SW 1271 (cell line): ENCODE data around the gene NAA80.

Experiments
- DNase-seq, 2 experiments: peaks; one replicate each; lab custom pipeline; 2025; lab: John Stamatoyannopoulos, UW

NAA80 gene

DNA sequence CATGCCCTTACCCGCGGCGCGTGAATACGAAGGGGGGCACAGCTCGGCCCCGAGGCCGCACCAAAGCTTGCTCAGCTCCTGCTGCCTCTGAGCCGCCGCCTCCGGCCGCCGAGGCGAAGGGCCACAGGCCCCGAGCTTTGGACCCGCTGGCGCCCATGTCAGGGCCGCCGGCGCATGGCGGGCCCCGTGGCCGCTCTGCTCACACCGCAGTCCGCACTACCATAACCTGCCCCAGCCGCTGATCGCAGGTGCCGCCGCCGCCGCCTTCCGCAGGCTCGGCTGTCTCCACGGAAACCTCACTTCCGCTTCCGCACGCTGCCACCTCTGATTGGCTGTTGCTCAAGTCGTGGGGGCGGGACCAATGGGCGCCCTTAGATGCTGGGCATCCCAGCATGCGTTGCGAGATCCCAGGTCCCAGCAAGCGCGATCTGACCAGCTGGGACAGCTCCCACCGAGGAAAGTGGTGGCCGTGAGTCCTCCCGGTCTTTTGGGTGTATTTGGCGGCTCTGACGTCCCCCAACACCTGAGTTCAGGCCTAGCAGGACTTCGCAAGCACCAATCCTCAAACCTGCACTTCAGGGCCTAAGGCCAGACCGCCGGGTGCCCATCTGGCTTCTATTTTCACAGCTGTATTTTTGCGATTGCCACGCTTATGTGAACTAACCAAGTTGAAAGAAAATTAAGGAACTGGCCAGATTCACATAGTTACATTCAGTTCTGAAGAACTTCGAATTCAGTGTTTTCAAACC is 28.9 kb upstream of the NAA80 start, which contains the start of gene TUSC2:
Gene TUSC2, minus strand, starts transcription at position 281 of the 749 bp plus-strand sequence. Its CDS starts 124 bp downstream, at position 157.
- peak; percentile 74 to 89 for DNase-seq

DNA sequence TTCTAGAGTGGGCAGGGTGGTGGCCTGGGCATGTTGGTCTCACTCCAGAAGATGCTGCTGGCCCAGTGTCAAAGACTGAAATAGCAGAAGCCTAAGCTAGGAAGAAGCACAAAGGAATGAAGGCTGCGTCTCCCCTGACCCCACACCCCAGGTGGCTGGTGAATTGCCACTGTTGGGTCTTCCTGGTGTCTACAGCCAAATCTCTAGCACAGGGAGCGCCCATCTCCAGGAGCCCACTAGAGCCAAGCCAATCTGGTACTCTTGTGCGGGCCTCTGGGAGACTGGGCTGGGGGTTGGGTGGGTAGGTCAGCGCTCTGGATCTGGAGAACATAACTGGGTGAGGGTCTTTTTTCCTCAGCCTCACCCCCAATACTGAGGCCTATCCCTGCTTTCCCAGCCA is 27.9 kb upstream of the NAA80 start:
- DNase-seq = no peak

DNA sequence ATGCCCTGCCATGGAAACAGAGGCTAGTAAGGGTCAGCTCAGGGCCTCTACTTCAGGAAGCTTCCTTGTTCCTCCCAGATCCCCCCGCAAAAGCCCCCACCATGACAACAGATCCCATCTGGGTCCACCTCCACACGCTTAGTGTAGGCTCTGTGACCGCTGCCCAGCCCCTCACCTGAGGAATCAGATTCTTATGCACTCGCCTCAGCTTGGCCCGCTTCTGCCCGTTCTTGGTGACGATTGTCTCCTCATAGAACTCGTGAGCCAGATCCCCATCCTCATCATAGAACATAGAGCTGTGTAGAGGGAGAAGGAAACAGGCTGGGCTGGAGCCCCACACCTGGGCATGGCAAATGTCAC is 27.0 kb upstream of the NAA80 start:
- DNase-seq = no peak

DNA sequence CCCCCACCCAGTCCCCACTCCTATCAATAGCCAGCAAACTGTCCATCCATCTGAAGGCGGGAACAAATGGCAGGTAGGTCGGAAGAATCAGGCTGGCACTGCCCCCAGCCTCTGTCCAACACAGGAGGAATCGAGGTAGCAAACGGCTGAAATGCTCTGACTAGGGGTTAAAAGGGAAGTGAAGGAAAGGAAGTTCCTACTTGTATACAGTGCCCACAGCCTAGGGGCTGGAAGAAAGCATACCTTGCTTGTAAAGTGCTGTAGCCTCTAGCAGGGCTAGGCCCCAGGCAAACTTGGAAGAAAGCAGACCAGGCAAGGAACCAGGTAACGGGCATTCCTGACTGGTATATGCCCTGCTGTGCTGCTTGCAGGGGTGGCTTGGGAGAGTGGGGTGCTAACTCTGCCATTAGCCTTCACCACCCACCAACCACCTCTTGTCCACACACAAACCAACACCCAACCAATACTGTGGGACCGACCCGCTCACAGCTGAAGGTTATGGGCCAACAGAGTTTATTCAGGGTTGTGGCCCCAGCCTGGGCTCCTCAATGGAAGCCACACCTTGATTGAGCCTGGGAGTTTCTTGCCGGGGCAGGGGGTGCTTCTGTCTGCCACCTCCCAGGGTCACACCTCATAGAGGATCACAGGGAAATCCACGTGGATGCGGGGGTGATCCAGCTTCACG is 26.4 kb upstream of the NAA80 start:
- DNase-seq = no peak

DNA sequence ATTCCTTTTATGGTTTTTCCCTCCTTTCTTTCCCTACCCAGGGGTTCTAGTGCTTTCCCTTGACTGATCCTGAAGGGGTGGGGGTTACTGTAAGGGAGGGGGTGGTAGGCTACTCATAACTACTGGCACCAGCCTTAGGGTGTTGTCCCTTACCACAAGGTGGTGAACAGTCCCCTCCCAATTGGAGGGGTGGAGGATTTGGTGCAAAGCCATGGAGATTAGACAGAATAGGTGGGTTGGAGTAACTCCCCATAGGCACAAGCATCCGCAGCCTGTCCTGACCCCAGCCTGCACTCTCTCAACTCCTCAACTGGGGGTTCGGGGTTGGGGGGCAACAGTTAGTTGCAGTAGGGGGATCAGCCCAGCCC is 25.9 kb upstream of the NAA80 start:
- no peak for DNase-seq

DNA sequence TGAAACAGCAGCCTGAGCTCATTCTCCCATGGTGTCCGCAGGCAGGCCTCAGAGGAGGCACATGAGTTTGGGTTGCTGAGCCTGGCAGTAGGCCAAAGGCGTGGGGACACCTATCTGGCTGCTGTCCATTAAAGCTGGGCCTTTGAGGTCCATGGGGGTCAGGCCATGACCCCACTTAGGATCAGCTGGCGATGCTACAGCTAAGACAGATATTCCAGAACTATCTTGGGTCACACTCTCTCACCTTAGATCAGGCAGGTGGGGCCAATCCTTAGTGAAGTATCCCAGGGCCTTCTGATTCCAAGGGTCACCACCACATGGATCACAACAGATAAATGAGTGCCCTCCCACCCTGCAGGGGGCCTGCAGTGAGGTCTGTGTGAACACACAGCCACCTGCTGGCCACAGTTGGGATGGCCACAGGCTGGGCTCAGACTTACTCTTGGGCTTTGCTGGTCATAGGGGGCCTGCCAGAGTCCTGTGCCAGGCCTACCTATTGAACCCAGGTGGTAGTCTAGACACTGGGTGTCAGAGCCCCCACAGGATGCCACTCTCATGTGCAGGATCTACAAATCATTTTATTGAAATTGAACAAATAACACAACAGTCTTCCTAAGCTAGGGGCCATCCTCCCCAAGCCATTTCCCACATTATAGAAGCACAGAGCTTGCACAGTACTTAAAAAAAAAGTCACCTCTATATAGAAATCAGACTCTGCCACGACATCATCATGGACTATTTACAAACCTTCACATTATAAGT is 25.3 kb upstream of the NAA80 start:
- peak; percentile 13 to 63 for DNase-seq

DNA sequence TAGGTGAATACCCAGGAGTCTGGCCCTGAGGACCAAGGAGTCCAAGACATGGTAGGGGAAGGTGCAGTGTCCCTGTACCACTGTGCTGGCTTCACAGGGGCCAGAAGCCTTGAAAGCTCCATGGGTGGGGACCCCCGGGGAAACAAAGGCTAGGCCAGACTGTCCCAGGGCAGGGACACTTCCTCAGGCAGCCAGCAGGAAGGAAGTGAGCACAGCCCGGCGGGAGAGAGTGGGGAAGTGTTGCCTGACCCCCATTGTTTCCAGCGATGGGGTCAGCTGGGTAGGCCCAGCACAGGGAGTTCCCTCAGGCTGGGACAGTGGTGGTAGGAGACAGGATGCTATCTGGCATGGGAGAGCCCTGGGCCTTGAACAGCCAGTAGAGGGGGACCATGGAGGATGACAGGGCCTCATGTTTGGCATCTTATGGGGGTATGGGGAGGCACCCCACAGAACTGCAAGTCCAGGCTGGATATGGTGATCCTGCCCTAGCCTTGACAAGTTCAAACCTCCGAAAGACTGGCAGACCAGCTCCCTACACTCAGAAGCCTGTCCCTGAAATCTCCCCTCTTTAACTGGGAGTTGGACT is 24.5 kb upstream of the NAA80 start:
- no peak for DNase-seq

DNA sequence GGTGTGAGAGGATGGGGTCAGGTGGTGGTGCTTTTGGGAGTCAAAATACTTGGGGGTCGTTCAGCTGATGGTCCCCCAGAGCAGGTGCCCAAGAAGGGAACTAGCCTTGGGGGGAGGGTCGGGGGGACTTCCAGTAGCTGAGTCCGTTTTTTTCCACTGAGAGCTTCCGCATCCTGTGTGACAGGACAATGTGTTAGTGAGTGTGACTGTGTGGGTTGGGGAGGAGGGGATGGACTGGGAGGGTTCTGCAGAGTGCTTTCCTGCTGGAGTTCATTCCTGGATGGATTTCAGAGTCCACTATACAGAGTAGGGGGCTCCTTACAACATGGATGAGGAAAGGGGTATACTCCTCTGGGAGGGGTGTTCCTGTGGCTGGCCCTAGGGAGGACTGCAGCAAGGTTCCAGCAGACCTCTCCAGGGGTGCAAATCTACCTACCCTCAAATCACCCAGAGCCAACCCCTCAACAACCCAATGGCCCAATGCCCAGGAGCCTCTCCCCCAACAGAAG is 23.9 kb upstream of the NAA80 start:
- no peak for DNase-seq

DNA sequence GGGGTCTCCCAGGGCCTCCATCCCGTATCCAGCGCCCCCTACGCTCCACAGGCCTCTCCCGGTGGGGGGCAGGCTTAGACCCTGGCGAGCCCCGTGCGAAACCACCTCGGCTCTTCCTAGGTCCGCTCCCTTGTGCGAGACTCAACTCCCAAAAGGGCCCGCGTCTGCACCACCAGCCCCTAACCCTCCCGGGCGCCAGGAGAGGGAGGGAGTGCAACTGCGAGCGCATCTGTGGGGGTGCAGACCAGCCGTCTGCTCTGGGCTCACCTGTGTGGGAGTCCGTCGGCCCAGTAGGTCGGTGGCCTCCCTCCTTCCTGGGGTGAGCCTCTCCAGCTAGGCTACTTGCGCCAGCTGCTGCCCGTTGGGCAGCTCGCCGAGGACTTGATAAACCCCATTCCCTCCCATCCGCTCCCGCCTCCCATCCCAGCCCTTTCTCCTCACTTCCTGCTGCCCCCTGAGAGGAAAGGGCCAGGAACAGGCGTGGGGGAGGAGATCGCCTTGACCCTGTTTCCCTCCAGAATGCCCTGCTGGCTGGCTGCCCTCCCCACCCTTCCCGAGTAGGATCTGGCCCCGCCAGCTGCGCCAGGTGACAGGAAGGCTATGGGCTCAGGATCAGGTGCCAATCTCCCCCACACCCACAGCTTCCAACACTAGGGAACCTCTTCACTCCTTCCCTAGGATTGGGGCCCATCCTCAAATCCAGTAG is 23.3 kb upstream of the NAA80 start, which contains the start of gene HYAL2:
Gene HYAL2, minus strand, starts transcription at position 360 of the 706 bp plus-strand sequence. CDS start 2,256 bp downstream, outside the sequence.
- no peak for DNase-seq

DNA sequence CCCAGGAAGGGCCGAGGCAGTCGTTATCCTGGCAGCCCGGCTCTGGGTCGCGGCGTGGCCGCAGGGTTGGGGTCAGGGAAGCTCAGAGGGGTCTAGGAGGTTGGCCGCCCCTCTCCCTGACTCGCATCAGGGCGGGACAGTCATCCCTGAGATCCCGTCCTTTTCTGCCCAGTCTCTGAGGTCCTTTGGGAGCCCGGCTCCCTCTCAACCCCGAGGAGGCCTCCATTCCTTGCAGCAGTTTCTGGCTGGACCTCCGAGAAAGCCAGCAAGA is 22.8 kb upstream of the NAA80 start:
- DNase-seq = no peak

DNA sequence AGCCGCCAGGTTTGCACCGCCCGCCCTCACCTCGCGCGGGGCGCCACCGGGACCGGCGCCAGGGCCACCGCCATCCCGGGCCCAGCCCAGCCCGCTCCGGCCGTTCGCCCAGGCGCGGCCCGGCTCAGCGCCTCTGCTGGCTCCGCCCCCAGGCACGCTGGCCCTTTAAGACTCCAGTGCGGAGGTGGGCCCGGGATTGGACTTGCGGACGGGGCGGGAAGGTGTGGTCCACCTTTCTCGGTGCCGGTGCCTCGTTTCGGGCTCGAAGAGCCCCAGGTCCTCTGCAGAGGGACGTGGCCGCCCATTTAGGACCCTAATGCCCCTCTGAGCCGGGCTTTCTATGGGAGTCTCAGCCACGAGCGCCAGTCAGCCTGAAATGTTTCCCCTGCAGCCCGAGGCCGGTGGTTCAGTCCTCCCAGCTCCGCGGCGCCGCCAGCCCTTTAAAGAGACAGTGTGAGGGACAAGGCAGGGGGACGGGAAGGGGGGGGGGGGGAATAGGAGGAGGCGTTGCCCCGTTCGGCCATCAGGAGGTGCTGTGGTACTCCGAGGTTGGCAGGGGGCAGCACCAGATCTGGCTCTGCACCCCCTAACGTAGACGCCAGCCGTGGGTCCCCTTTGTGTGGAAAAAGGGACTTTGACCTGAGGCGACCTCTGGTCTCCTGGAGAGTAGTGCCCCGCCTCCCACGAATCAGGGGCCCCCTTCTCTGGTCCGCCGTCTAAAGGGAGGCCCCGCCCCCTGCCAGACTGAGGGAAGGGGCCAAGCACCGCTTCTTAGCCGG is 22.3 kb upstream of the NAA80 start:
- peak; percentile 22 to 81 for DNase-seq

DNA sequence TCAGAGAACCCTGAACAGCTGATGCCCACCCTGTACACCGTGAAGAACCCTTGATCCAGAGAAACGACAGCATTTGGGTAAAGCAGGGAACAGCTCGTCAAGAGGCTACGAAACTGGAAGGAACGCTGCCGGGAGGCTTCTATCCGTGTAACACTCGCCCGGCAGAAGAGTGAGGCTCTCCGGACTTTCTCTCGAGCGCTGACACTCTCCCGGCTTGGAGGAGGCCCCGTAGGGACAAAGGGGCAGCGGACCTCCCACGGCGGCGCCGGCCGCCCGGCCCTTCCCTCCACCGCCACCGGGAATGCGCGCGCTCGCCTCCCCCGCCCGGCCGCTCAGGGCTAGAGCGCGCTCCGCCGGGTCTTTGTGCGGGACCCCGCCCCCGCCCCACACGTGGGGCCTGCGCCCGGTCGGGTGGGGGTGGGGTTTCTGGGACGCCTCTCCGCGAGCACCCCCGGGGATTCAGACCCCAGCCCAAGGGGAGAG is 21.7 kb upstream of the NAA80 start:
- peak in 1 of 2 experiments; percentile 43 for DNase-seq

DNA sequence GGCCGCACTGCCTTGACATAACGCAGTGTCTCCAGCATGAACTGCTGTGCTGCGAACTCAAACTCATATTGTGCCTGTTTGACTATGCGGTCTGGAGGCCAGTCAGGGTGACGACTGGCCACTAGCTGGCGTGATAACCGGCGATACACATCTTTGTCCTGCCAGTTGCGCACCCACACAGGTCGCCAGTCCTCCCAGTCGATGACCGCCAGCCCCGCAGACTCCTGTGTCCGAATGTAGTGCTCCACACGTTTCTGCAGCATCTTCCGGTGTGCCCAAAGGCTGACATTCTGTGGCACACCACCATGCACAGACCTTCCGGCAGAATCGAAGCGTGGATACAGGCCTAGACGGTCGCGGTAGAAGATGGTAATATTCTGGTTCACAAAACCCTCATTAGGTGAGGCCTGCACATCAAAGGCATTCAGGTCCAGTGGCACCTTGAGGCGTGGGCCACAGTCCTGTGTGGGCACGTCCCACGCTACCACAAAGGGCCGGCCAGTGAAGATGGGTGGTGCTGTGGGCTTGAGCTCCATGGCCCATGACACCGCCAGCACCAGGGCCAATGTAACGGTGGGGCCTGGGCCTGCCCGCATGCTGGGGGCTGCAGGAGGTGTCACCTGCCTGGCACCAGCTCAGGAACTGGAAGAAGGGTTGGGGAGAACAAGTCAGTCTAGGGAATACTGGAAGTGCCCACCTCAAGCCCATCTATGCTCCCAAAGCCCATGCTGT is 20.9 kb upstream of the NAA80 start:
- DNase-seq = no peak

DNA sequence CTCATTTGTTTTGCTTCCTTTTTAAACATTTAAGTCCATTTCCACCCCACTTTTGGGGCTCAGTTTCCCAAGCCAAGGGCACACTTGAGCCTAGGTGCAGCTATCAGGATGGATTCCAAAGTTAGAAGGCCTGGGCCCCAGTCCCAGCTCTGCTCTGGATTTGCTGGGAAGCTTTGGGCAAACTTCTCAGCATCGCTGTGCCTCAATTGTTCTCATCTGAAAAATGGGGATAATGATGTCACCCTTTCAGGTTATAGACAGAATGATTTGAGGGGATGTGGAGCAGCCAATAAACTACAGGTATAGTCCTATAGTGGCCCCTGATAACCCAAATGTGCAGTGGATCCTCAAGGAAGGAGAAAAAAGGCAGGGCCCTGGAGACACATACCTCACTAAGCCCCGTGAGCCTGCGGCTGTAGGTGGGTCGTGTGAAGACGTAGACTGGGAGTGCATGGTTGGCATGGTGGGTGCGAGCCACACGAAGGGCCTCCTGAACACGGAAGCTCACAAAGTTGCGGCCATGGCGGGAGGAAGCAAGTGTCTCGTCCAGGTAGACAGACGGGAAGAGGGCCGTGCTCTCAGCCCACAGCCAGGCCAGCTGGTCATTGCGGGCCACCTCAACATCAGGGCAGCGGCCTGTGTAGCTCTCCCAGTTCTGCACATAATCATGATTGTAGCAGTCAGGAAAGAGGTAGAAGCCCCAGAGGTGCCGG is 20.1 kb upstream of the NAA80 start:
- DNase-seq = no peak

DNA sequence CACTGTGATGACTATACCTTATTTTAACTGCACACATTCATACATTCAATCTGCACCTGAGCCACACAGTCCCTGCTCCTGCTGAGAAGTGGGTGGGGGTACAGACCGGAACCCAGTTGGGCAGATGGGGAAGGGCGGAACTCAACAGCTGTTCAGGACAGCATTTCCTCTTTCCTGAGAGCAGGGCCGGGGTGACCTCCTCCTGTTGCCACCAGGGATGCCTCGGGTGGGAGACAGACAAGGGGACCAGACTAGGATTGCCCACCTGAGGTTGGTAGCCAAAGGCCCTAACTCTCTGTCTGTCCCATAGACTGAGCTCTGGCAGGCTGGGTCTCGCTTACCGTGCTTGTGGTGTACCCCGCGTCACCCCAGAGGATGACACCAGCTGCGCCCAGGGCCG is 19.4 kb upstream of the NAA80 start:
- DNase-seq = no peak

DNA sequence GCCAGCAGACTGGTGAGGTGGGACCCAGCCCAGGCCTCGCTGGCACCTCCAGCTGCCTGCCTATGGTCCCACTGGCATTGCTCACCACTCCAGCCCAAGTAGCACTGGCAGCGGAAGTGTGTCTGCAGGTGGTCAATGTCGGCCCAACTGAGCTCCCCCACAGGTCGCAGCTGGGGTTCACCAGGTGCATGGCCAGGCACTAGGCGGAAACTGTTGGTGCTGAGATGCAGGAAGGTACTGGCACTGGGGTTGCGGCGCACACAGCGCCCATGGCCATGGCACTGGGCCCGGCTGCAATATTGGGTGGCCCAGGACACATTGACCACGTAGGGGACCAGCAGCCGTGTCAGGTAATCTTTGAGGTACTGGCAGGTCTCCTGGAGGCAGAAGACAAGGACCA is 19.0 kb upstream of the NAA80 start:
- DNase-seq = no peak

DNA sequence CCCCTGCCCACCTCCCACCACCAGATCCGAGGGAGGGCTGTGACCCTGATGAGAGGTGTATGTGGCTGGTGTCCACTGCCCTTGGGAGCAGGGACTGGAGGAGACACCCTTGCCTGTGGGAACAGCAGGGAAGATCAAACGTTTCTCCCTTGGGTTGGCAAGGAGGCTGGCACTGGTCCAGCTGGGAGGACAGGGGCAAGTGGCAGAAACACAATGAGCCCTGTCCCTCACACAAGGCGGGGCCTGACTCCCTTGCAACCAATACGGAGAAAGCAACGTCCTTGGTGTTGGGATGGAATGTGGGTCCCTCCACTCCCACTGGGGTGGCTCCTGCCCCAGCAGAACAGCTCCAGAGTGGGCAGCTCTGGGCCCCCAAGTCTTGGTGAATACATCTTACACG is 18.1 kb upstream of the NAA80 start:
- DNase-seq = no peak

DNA sequence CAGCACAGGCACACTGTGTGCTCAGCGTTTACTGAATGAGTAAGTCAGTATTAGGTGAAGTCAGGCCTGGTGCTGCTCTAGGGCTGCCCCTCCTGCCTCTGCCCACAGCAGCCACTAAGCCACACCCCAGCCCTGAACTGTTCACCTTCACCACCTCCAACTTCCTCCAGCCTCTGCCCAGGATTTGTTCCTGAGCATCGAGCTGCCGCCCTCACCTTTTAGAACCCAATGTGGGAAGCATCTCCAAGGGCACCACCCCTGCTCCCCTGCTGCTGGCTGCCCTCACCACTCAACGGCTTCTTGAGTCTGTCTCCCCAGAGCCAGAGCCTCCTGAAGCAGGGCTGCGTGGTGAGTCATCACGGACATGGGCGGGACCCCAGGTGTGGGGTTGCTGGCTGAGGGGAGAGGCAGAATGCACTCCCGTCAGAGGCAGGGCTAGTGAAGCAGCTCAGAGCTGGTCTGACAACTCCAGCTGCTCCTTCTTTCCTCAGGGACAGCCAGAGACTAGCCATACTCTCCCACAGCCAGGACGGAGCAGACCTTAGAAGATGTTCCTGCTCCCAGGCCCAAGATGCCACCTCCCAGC is 17.5 kb upstream of the NAA80 start:
- peak in 1 of 2 experiments; percentile 22 for DNase-seq

DNA sequence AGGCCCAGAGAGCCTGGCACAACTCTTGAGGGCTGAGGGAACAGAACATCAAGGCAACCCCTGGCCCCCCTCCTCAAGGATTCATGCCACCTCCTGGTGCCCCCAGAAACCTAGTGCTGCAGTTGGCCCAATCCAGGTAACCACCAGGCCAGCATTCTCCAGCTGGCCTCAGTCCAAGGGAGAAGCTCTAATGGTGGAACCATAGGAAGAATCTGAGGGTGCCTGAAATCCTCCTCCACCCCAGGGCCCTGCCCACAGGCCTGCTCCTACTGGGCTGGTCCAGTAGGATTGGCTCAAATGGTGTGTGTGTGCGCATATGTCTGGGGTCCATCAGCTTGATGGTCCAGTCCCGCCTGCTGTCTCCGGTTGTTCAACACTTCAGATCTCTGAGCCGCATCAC is 15.6 kb upstream of the NAA80 start:
- no peak for DNase-seq
